AG09309 (cell line): ENCODE data around the gene NRXN3.

Experiments
- DNase-seq: peaks from one replicate; pipeline ENCODE4 v3.0.0-alpha.2; 2010; ENCODE audit warnings: low read depth
- H3K4me3 ChIP-seq: 2 replicates; pipeline ENCODE4 v1.5.1; 2011; ENCODE audit warnings: mild to moderate bottlenecking, low read depth, low read length, moderate library complexity; ENCODE audit not compliant: control insufficient read depth
- CTCF ChIP-seq: IDR thresholded peaks from 2 replicates; pipeline ENCODE4 v1.5.1; 2011; ENCODE audit warnings: mild to moderate bottlenecking, low read depth, low read length, inconsistent platforms; ENCODE audit not compliant: insufficient read depth, control insufficient read depth; ENCODE audit errors: missing control alignments

NRXN3 gene

GRCh38 chr14:79186523-79186922 lies 1016.4 kb downstream of the NRXN3 start:
- no peak overlapping the region for H3K4me3 ChIP-seq
- TF ChIP-seq CTCF: no peak
- no peak for DNase-seq

GRCh38 chr14:79193689-79194477 lies 1023.7 kb downstream of the NRXN3 start:
- no peak for TF ChIP-seq CTCF
- no peak for DNase-seq
- H3K4me3 ChIP-seq: no peak overlapping the region

GRCh38 chr14:79196216-79196615 lies 1026.0 kb downstream of the NRXN3 start:
- no peak overlapping the region for H3K4me3 ChIP-seq
- no peak for DNase-seq
- no peak for TF ChIP-seq CTCF

GRCh38 chr14:79197516-79197915 lies 1027.3 kb downstream of the NRXN3 start:
- no peak for TF ChIP-seq CTCF
- no peak overlapping the region for H3K4me3 ChIP-seq

GRCh38 chr14:79199217-79199616 lies 1029.0 kb downstream of the NRXN3 start:
- TF ChIP-seq CTCF: no peak
- DNase-seq: no peak
- no peak overlapping the region for H3K4me3 ChIP-seq

More at GRCh38 chr14:79197516-79197915, 1027.3 kb downstream of the NRXN3 start:
- no peak for DNase-seq

- no peak for DNase-seq
- TF ChIP-seq CTCF: no peak
- H3K4me3 ChIP-seq: no peak overlapping the region
Measured at GRCh38 chr14:79201564-79202207, 1031.5 kb downstream of the NRXN3 start.
